ENCODE results near the gene PARD3.
A peak's percentile ranks its signal among the peaks of the same experiment; 100 is the strongest.
"Not testable (repeated sequence)": the region's sequence is repeated elsewhere in the genome, so short reads cannot be mapped to it uniquely, and the experiment has no call there.

The PARD3 gene

GRCh38 chr10:34091635-34092195 lies 723.4 kb downstream of the PARD3 start:
- DNase-seq = no peak

GRCh38 chr10:34089253-34089652 lies 725.8 kb downstream of the PARD3 start:
- no peak for DNase-seq

- DNase-seq = no peak
These were observed 726.8 kb downstream of the PARD3 start for GRCh38 chr10:34088208-34088794.

DNA sequence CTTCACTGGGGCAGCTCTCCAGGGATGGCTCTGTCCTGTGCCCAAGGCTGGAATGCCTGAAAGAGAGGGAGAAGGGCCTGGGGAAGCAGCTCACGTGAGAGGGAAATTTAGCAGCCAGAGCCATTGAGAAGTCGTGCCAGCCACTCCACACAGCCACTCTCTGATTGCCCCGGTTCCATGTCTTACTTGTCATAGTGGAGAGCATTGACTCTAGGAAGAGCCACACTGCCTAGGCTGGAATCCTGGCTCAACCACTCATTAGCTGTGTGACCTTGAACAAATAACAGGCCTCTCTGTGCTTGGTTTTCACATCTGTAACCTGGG lies 728.0 kb downstream of the PARD3 start:
- DNase-seq = no peak

GRCh38 chr10:34083567-34083966 lies 731.5 kb downstream of the PARD3 start:
- no peak for DNase-seq

GRCh38 chr10:34081948-34082347 lies 733.1 kb downstream of the PARD3 start:
- no peak for DNase-seq

GRCh38 chr10:34081347-34081743 lies 733.8 kb downstream of the PARD3 start:
- peak in 1 of 14 donors; percentile 3 for DNase-seq

- no peak for DNase-seq
These were observed 734.4 kb downstream of the PARD3 start for GRCh38 chr10:34080485-34081346.

DNA sequence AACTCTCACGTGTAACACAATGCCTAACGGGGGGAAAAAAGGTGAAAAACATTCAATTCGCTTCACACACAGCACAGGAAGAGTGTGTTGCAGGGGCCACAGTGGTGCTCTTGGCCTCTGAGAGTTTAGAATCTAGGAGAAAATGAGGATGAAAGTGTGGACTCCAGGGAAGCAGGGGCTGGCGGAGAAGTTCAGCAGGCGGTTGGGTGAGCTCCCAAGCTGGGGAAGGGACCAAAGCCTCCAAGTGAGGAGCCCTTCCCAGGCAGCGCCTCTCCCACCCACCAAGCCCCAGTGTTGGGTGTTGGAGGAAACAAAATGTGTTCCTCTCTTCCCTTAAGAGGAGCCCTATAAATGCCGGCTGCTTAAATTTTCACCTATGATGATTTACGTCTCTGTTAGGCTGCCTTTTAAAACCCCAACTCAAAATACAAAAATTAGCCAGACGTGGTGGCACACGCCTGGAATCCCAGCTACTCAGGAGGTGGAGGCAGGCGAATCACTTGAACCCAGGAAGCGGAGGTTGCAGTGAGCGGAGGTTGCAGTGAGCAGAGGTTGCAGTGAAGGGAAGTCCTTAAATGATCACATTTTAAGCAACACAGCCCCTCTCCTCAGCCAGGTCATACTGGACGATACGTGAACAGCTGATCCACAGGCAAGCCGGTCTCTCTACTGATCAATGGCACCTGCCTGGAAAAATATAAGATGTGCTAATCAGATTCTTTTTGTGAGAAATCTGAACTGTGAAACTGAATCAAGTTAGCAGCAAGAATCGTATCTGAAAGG lies 735.2 kb downstream of the PARD3 start:
- no peak for DNase-seq

DNA sequence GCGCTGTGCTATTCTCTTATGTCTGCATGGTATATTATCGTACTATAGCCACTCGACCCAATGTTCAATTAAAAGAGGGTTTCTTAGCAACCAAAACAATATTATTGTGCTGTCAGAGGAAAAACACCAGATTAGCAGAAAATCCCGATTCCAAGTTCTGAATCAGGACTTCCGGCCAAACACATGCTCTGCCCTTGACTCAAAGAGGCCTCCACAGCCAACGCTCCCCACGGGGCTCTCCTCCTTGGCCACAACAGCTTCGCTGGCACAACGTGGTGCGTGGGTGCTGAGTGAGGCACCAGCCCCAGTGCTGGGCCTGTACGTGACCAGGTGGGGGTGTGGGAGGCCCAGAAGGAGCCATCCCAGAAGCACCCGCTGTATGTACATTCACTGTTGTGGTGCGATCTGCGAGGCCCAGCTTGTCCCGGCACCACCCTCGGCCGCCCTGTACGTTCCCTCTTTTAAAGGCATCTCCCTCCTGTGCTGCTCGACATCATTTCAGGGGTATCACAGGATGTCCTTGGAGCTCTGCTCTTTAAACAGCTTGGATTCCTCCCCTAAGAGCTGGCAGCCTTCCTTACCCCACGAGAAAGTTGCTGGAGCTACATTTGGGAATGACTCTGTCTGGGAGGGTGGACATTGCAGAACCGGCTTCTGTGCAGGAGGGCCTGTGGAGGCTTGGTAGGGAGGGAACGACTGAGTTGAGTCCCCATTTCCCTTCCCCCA lies 736.2 kb downstream of the PARD3 start:
- no peak for DNase-seq

DNA sequence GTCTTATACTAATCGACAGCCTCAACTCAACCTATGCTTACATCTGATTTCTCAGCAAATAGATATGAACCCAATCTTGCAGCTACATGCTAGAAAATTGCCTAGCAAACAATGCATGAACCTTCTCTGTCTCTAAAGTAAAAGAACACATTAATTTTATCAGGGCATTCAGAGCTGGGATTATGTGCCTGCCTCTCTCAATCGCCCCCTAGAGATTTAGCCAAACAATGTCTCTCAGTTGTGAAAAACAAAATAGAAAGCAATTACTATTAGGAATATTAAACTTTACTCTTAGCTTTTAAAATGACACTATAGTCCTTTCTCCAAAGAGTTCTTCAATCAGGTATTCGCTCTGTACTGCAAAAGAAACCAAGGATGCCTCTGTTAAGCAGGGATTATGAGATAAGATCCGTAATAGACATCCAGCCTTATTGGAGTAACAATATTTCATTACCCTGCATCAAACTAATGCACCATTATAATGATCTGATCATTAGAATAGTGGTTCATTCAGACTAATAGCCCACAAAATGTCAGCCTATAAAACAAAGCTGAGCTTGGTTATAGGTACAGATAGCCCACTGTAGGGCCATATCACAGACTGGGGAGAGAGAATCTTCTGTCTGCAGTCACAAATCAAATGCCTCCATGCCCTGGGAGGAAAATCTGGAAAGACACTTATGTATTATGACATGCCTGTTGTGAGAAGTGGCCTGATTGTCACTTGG lies 736.9 kb downstream of the PARD3 start:
- DNase-seq = no peak

GRCh38 chr10:34076443-34076842 lies 738.7 kb downstream of the PARD3 start:
- DNase-seq = no peak

- DNase-seq = no peak
These were observed 739.7 kb downstream of the PARD3 start for GRCh38 chr10:34075254-34075926.

DNA sequence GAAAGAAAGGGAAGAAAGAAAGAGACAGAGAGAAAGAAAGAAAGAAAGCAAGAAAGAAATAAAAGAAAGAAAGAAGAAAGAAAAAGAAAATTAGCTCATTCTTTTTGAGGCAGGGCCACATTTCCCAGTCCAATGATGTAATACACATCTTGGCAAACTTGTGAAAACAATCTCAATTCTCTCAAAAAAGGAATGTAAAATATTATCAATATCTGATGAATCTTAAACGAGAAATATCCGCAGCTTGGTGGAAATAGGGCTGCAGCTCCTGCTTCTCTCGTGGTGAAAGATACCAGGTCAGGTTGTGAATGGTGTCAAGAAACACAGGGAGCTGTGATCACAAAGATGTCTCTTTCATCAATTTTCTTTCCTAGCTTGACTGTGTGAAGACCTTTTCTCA lies 741.0 kb downstream of the PARD3 start:
- DNase-seq = no peak

DNA sequence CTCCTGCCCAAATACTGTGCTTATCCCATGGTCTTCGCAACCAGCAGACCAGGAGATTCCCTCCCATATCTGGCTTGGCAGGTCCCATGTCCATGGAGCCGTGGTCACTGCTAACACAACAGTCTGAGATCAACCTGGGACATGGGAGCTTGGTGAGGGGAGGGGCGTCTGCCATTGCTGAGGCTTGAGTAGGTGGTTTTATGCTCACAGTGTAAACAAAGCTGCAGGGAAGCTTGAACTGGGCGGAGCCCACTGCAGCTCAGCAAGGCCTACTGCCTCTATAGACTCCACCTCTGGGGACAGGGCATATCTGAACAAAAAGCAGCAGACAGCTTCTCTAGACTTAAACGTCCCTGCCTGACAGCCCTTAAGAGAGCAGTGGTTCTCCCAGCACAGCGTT lies 747.4 kb downstream of the PARD3 start:
- DNase-seq = not testable (repeated sequence)

DNA sequence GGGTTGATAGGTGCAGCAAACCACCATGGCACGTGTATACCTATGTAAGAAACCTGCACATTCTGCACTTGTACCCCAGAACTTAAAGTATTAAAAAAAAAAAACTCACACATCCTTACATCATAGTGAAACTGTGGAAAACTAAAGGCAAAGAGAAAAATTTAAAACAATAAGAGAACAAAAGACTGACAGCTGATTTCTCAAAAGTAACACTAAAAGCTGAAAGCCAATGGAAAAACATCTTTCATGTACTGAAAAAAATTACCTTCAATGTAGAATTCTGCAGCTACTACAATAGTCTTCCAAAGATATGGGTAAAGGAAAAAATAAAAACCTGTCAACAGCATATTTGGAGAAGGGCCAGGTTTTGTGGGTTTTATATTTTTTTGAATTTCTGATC lies 751.5 kb downstream of the PARD3 start:
- DNase-seq = no peak

- no peak for DNase-seq
These were observed 753.3 kb downstream of the PARD3 start for GRCh38 chr10:34061841-34062240.

All from C1 segment of cervical spinal cord (tissue), 14 donors.